Medulla oblongata (tissue), 1 donor: ENCODE data around the gene LRRC23.
"Not testable (repeated sequence)": the region's sequence is repeated elsewhere in the genome, so short reads cannot be mapped to it uniquely, and the experiment has no call there.

Experiments used
- DNase-seq: peaks from one replicate; pipeline ENCODE4 v3.0.0-alpha.2; 2015; ENCODE audit errors: extremely low spot score

The LRRC23 gene

GRCh38 chr12:6904280-6905276 is at the start of gene LRRC23:
TSS of gene LRRC23 (plus strand) at chr12:6904822. CDS start at chr12:6905634, 812 bp downstream.
- DNase-seq: peak; percentile 98

GRCh38 chr12:6855322-6855721 is 49.3 kb upstream of the LRRC23 start:
- no peak for DNase-seq

- no peak for DNase-seq
Observed at GRCh38 chr12:6858799-6859198, 45.8 kb upstream of the LRRC23 start.

DNA sequence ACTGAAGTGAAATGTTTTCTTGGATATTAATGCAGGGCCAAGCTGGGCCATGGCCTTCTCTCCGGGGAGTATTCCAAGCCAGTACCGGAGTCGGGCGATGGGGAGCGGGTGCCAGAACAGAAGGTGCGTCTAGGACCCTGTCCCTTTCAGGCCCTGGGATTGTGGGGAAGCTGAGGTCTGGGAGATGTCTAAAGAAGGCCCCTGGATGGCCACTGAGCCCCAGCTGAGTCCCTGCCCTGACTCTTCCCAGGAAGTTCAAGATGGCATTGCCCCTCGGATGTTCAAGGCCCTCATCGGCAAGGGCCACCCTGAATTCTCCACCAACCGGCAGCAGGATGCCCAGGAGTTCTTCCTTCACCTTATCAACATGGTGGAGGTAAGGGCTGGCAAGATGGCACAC is 44.5 kb upstream of the LRRC23 start:
- no peak for DNase-seq

DNA sequence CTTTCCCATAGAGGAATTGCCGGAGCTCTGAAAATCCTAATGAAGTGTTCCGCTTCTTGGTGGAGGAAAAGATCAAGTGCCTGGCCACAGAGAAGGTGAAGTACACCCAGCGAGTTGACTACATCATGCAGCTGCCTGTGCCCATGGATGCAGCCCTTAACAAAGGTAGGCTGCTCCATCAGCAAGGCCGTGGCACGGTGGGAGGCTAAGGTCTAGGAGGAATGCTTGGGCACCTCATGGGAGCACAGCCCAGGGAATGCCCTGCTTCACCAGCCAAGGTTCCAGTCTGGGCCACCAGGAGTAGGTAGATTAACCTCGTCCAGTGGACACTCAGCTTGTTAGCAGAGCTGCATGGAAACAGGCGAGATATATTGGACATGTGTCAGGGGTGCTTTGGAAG is 43.7 kb upstream of the LRRC23 start:
- no peak for DNase-seq

DNA sequence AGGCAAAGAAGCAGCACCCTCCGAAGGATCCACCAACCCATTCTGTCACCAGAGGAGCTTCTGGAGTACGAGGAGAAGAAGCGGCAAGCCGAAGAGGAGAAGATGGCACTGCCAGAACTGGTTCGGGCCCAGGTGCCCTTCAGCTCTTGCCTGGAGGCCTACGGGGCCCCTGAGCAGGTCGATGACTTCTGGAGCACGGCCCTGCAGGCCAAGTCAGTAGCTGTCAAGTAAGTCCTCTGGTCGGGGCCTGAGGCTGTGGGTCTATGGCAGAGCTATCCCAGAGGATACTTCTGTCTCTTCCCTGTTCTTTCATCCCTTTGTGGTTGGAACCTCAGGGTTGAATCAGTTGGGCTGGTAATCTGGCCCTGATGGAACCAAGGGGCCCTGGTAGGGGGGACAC is 43.2 kb upstream of the LRRC23 start:
- DNase-seq: no peak

DNA sequence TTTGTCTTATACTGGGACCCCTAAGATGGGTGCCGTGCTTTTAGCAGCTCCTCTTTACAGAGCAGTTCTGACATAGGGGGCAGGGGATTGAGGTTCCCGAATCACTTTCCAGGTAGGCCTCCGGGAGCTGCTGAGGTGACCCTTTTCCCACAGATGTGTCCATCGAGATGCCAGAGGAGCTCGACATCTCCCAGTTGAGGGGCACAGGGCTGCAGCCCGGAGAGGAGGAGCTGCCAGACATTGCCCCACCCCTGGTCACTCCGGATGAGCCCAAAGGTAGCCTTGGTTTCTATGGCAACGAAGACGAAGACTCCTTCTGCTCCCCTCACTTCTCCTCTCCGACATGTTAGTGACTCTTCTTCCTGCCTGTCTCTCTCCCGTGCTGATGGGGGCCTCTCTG is 41.6 kb upstream of the LRRC23 start:
- no peak for DNase-seq

- no peak for DNase-seq
Observed at GRCh38 chr12:6863586-6864321, 40.9 kb upstream of the LRRC23 start.

DNA sequence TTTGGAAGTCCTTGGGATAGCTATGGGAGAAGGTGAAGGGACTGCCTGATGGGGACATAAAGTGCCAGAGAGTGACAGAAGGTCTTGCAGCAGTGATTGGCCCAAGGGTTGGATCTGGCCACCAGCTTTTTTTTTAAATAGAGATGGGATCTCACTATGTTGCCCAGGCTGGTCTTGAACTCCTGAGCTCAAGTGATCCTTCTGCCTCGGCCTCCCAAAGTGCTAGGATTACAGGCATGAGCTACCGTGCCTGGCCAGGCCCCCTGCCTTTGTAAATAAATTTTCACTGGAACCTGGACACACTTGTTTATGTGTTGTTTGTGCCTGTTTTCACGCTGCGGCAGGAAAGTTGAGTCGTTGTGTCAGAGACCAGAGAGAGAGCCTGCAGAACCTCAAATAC is 39.3 kb upstream of the LRRC23 start:
- DNase-seq: not testable (repeated sequence)

DNA sequence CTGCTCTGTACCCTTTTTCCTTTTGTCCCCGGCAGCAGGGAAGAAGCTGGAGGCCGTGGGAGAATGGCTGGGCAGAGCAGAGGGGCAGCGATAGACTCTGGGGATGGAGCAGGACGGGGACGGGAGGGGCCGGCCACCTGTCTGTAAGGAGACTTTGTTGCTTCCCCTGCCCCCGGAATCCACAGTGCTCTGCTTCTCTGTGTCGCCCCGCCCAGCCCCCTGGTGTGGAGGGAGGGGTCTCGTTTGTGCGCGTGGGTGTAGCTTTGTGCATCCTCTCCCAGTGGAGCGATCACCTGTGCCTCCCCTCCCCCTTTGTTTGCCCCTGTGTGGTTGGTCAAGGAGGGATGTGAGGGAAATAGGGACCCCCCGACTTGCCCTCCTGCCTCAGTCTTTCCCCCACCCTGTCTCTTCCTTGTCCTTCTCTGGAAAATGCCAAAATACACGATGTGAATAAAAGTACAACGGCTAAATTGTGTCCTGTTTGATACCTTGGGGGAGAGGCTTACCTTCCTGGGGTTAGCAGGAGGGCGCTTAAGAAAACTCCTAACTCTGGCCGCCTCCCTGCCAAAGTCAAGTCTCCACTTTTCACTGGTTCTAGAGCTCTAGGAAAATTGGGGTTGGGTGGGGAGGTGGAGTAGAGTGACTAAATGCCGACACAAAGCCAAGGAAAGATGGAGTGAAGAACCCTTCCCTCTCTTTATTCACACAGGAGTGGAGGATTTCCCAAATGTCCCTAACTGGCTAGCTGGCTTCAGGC is 38.3 kb upstream of the LRRC23 start:
- DNase-seq: no peak

DNA sequence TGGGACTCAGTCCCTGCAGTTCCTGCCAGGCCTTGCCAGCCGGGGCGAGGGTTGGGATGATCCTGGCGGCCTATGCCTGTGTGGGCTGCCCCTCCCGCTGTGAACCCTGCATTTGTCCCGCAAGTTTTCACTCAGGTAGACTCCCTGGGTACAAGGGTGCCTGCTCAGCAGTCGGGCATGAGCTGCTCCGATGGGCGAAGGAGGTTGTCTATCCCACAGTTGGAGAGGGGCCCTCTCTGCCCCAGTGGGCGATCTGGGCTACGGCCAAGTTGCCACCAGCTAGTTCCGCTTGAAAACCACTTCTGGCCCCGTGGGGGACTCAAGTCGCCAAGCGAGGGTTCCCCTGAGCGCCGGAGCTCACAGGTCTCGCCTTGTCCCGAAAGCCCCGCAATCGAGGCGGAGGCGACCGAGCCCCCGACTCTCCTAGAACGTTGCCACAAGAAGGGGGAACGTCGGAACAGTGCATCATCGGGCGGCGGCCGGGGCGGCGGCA is 37.7 kb upstream of the LRRC23 start:
- DNase-seq: peak; percentile 54

DNA sequence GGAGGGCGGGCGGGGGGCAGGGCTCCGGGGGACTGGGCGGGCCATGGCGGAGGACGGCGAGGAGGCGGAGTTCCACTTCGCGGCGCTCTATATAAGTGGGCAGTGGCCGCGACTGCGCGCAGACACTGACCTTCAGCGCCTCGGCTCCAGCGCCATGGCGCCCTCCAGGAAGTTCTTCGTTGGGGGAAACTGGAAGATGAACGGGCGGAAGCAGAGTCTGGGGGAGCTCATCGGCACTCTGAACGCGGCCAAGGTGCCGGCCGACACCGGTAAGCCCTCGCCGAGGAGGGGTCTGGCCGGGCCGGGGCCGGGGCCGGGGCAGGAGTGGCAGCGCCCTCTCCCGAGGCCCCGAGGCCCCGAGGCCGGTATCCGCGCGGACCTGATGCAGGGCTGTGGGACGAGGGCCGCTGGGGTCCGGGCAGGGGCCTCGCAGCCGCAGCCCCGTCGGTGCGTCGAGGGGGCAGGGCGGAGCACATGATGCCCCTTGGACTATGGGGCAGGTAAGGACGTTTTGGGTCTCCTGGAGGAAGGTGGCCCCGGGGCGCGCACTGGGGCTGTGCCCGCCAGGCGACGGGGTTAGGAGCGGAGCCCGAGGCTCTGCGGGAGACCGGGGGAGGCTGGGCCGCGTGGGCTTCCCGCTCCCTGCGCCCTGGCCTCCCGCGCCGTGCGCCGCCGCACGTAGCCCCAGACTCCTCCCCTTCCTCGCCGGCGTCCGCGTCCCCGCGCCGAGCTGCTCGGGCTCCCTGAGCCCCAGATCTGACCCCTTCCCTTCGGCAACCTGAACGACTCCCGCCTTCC is 37.0 kb upstream of the LRRC23 start, which contains the start of gene TPI1:
Gene TPI1, plus strand, starts transcription at position 119 of the 798 bp plus-strand sequence. Its CDS starts 36 bp downstream, at position 155.
- DNase-seq: peak; percentile 84

DNA sequence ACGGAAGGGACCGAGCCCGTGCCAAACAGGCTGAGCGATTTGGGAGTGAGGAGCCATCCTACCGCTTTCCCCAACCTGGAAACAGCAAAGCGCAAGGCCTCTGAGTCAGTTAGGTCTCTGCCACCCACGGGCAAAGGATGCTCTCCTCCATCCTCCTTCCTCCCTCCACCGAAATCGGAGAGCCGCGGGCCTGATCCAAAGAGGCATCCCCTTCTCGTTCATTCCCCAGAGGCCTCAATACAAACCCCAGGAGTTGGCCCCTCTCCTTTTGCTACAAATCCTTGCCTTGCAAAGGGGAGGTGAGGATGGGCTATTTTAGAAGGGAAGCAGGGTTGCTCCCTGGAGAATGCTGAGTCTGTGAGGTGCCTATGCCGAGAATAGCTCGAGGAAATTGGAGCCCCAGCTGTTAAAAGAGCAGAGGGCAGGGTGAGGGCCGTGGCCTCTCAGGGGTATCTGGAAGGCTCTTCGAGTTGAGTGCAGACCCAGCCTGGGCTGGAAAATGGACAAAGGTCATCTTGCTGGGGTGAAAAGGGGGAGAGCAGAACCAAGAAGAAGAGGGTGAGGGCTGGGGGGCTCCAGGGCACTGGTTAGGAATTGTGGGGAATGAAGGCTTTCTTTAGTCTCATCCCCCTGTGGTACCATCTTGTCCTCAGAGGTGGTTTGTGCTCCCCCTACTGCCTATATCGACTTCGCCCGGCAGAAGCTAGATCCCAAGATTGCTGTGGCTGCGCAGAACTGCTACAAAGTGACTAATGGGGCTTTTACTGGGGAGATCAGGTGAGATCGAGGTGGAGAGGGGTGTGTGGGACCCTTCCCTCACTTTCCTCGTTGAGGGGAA is 36.2 kb upstream of the LRRC23 start:
- no peak for DNase-seq

DNA sequence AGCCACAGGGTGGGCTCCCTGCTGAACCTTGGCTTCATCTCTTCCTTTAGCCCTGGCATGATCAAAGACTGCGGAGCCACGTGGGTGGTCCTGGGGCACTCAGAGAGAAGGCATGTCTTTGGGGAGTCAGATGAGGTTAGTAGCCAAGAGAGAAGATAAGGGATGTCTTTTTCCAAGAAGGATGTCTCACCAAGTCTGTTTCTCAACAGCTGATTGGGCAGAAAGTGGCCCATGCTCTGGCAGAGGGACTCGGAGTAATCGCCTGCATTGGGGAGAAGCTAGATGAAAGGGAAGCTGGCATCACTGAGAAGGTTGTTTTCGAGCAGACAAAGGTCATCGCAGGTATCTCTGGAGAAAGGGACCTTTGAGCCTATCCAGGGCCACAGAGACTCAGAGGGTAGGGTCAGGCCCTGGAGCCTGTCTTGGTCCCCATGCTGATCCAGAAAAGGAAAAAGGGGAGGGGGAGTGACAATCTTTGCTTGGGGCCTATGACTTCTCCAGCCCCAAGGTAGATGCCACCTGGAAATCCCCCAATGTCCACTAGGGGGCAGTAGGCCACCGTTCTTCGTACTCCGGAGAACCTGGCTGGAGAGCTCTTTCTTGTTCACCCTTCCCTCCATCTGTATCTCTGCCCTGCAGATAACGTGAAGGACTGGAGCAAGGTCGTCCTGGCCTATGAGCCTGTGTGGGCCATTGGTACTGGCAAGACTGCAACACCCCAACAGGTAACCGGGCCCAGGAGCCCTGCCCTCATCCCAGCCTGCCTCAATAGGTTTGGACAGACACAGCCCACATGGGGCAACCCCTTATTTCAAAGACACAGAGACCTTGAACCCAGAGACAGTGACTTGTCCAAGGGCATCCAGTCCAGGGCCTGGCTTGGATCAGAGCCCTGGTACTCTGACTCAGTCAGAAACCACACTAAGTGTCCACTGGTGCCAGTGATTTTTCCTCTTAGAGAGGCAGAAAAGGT is 35.3 kb upstream of the LRRC23 start:
- peak; percentile 91 for DNase-seq

DNA sequence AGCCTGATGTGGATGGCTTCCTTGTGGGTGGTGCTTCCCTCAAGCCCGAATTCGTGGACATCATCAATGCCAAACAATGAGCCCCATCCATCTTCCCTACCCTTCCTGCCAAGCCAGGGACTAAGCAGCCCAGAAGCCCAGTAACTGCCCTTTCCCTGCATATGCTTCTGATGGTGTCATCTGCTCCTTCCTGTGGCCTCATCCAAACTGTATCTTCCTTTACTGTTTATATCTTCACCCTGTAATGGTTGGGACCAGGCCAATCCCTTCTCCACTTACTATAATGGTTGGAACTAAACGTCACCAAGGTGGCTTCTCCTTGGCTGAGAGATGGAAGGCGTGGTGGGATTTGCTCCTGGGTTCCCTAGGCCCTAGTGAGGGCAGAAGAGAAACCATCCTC is 34.3 kb upstream of the LRRC23 start:
- not testable (repeated sequence) for DNase-seq

DNA sequence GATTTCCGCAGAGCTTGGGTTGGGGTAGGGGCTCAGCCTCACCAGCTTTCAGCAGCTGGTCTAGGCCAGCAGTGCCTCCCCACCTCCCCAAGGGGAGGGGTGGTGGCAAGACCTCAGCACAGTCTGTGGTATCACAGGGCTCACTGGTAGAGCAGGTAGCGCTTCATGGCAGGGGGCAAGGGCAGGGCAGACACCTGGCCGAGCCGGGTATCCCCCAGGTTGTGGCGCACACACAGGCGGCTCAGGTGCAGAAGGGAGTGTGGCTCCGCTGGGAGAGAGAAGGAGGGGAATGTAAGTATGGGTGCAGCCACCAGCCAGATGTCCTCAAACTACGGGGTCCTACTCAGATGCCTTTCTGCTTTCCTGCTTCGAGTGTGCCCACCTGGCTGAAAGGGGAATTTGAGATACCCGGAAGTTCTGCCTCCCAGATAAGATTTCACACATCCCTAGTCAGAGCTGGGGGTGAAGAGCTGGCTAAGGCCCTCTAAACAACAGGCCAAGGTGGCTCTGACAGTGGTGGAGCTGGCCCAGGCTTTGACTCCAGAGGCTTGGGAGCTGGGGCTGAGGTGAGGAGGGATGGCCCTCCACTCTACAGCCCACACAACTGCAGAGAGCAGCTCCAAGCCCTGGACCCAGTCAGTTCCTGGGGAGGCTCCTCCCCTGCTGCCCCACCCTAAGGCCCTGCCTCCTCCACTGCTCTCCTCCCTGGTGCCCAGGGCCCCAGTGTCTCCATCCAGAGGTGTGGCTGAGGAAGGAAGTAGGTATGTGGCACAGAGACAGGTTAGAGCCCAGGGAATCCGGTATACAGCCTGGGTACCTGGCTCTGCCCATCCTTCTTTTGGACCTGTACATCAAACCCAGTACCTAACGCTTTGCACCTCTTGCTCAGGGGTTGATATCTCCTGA is 33.3 kb upstream of the LRRC23 start:
- no peak for DNase-seq
